ENCODE data around the gene ZFP92. TPM values are rescaled to one million over a fixed set of nuclear protein-coding genes. Genes with fewer than 3 reads are reported as not detected.
A peak's percentile ranks its signal among the peaks of the same experiment; 100 is the strongest.

The ZFP92 gene
- total and polyA plus RNA-seq, 2 donors (not counting 3 experiments of a cell fraction or from before 2014, with no cell fraction given) = 0.36 to 1.2 TPM

DNA sequence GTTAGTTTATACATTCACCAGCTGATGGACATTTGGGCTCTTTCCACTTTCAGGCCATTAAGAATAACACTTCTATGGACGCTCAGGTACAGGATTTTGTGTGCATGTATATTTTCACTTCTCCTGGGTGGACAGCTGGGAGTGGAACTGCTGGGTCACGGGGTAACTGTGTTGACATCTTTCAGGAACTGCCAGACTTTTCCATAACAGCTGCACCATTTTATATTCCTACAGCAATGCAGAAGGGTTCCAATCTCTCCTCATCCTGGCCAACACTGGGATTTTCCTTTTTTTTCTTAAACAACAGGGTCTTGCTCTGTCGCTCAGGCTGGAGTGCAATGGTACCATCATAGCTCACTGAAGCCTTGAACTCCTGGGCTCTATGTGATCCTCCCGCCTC is 47.2 kb downstream of the ZFP92 start:
- no peaks in the 10 kb centered on the region for H3K36me3 ChIP-seq (ENCODE audit: control insufficient read depth in 2 of 2, extremely low read depth in 1 of 2, insufficient read depth in 2 of 2, low read length in 2 of 2)
- H2AFZ ChIP-seq (ENCODE audit: low read depth, low read length) = no peak overlapping the region
- ChIA-PET CTCF (no interaction called here), POLR2A (no interaction called here)
- intact Hi-C loops (cut with micrococcal nuclease) (no loop called here), dilution Hi-C loops (cut with MboI; ENCODE audit: extremely low pct_ligation_motif_present, low sequenced_read_pairs) (no loop called here)
- H3K4me2 ChIP-seq (ENCODE audit: insufficient read depth, low read length) = no peak overlapping the region
- peaks cover 5% of the 10 kb centered on the region for H3K4me1 ChIP-seq (ENCODE audit: control insufficient read depth, extremely low read depth, insufficient read depth, low read length)
- no peak overlapping the region for H3K27ac ChIP-seq (ENCODE audit: insufficient read depth, low read depth, low read length)
- no peak overlapping the region for H3K4me3 ChIP-seq (replicated peaks in 1 of 3; ENCODE audit: insufficient read depth in 1 of 3, low read depth in 1 of 3, low read length in 3 of 3)
- no peak for DNase-seq (ENCODE audit: low read depth, low spot score)
- H3K9me3 ChIP-seq (replicated peaks; ENCODE audit: control insufficient read depth, insufficient read depth, low read length) = no peaks in the 10 kb centered on the region
- no peak for FAIRE-seq
- no peaks in the 10 kb centered on the region for H3K27me3 ChIP-seq (ENCODE audit: control insufficient read depth in 2 of 2, insufficient read depth in 2 of 2, low read length in 2 of 2)
- no peak overlapping the region for H3K9ac ChIP-seq (replicated peaks; ENCODE audit: extremely low read depth, insufficient read depth, low read length)
- H3K79me2 ChIP-seq (ENCODE audit: control insufficient read depth, insufficient read depth, low read length) = no peaks in the 10 kb centered on the region
- H3K9me1 ChIP-seq (replicated peaks; ENCODE audit: control insufficient read depth, extremely low read depth, insufficient read depth, low read length) = no peaks in the 10 kb centered on the region
- BruUV-seq (replicated peaks) = no TSS peak
- no peaks in the 10 kb centered on the region for H4K20me1 ChIP-seq (replicated peaks; ENCODE audit: control insufficient read depth, extremely low read depth, insufficient read depth, low read length)
- TF ChIP-seq JUN (IDR thresholded peaks at IDR 0.05; ENCODE audit: borderline replicate concordance, insufficient read depth, insufficient read length, low read depth) = no peak
- TF ChIP-seq FOS (IDR thresholded peaks at IDR 0.05; ENCODE audit: borderline replicate concordance, insufficient read depth, low read length) = no peak
- TF ChIP-seq EZH2 (IDR thresholded peaks at IDR 0.05; ENCODE audit: borderline replicate concordance, low read depth, low read length, severe bottlenecking) = no peak

DNA sequence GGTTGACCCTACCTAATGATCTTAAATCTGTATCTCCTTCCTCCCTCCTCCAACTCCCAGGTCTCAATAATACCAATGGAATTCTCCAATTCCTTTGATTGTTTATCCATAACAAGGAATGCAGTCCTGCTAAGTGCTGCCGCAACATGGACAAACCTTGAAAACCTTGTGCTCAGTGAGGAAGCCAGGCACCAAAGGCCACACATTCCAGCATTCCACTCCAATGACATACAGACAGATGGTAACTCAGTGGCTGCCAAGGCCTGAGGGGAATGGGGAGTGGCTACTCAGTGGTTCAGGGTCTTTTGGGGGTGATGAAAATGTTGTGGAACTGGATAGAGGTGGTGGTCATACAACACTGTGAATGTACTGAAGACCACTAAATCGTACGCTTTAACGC is 48.7 kb downstream of the ZFP92 start:
- POLR2A ChIA-PET = no interaction called here
- no peak for FAIRE-seq

More for the DNA sequence above, 48.7 kb downstream of the ZFP92 start:
- Histone ChIP-seq H3K27me3 (ENCODE audit: control insufficient read depth in 2 of 2, insufficient read depth in 2 of 2, low read length in 2 of 2) (no peaks in the 10 kb centered on the region), H3K4me2 (ENCODE audit: insufficient read depth, low read length) (no peak overlapping the region), H3K9ac (replicated peaks; ENCODE audit: extremely low read depth, insufficient read depth, low read length) (no peak overlapping the region), H3K9me1 (replicated peaks; ENCODE audit: control insufficient read depth, extremely low read depth, insufficient read depth, low read length) (no peaks in the 10 kb centered on the region), H2AFZ (ENCODE audit: low read depth, low read length) (no peak overlapping the region), H4K20me1 (replicated peaks; ENCODE audit: control insufficient read depth, extremely low read depth, insufficient read depth, low read length) (no peaks in the 10 kb centered on the region), H3K27ac (ENCODE audit: insufficient read depth, low read depth, low read length) (peak overlapping the region; percentile 58), H3K36me3 (ENCODE audit: control insufficient read depth in 2 of 2, extremely low read depth in 1 of 2, insufficient read depth in 2 of 2, low read length in 2 of 2) (peaks cover 0 to 3% of the 10 kb centered on the region in 2 experiments), H3K9me3 (replicated peaks; ENCODE audit: control insufficient read depth, insufficient read depth, low read length) (no peaks in the 10 kb centered on the region), H3K79me2 (ENCODE audit: control insufficient read depth, insufficient read depth, low read length) (no peaks in the 10 kb centered on the region), H3K4me1 (ENCODE audit: control insufficient read depth, extremely low read depth, insufficient read depth, low read length) (peaks cover 5% of the 10 kb centered on the region), H3K4me3 (replicated peaks in 1 of 3; ENCODE audit: insufficient read depth in 1 of 3, low read depth in 1 of 3, low read length in 3 of 3) (no peak overlapping the region)
- BruUV-seq (replicated peaks) = no TSS peak
- TF ChIP-seq JUN (IDR thresholded peaks at IDR 0.05; ENCODE audit: borderline replicate concordance, insufficient read depth, insufficient read length, low read depth) = peak; percentile 44
- TF ChIP-seq FOS (IDR thresholded peaks at IDR 0.05; ENCODE audit: borderline replicate concordance, insufficient read depth, low read length) = no peak
- DNase-seq (ENCODE audit: low read depth, low spot score) = peak; percentile 71
- CTCF ChIA-PET = interaction anchor here (1.4 to 2.9 kb wide), 11 partner anchors 12 to 427 kb away, joined by 3 to 55 read pairs (median 15); partner anchors contain the start of genes BGN and HAUS7
- intact Hi-C loops (cut with micrococcal nuclease) = loop anchor here (1.0 kb wide), 1 partner anchor 47 kb away; no protein-coding TSS in a partner anchor
- dilution Hi-C loops (cut with MboI; ENCODE audit: extremely low pct_ligation_motif_present, low sequenced_read_pairs) = no loop called here

Data from endothelial cell of umbilical vein (primary cell).